IMR-90 (cell line): Measurements from ENCODE around the gene UNC93B1. TPM values are rescaled to one million over a fixed set of nuclear protein-coding genes. Genes with fewer than 3 reads are reported as not detected.

Experiments used
- ATAC-seq: fragments of 200-7000 bp; cut with Tn5 transposase; 2 replicates; pipeline ENCODE4 v1.9.1; 2020; ENCODE audit warnings: low read depth, mild to moderate bottlenecking, moderate library complexity
- BruUV-seq: library from RNA; stranded (reverse); fragments of 400-500 nt; replicated peaks from 2 replicates; lab custom pipeline; 2021; lab: Mats Ljungman, UMichigan
- CTCF ChIA-PET: fragments of 300-600 bp; formaldehyde crosslinking; extraction: SDS; loops from one replicate; lab custom pipeline; 2021; ENCODE audit warnings: antibody characterized with exemption; lab: Yijun Ruan, JAX
- POLR2A ChIA-PET: fragments of 300-600 bp; sonication (Branson Sonifier 250); formaldehyde crosslinking; loops from one replicate; lab custom pipeline; 2022; ENCODE audit warnings: antibody characterized with exemption; ENCODE audit not compliant: unreplicated experiment; lab: Charles Lee
- DNase-seq: peaks from one replicate; pipeline ENCODE4 v3.0.0; 2013
- H2AFZ ChIP-seq: replicated peaks from 2 replicates; pipeline ENCODE3; 2013; ENCODE audit warnings: low read length, mild to moderate bottlenecking; ENCODE audit not compliant: poor library complexity
- H2AK5ac ChIP-seq: 2 replicates; pipeline ENCODE4 v1.6.1; 2013; ENCODE audit warnings: low read depth, low read length, inconsistent platforms
- H2AK9ac ChIP-seq: replicated peaks from 2 replicates; pipeline ENCODE3; 2013; ENCODE audit warnings: mild to moderate bottlenecking, low read depth, low read length, moderate library complexity; ENCODE audit not compliant: poor library complexity
- H2BK120ac ChIP-seq: 2 replicates; pipeline ENCODE4 v1.6.1; 2013; ENCODE audit warnings: low read depth, low read length, inconsistent platforms
- H2BK15ac ChIP-seq: 3 replicates; pipeline ENCODE4 v1.6.1; 2013; ENCODE audit warnings: low read depth, low read length, inconsistent platforms
- H2BK20ac ChIP-seq: 2 replicates; pipeline ENCODE4 v1.6.1; 2013; ENCODE audit warnings: low read depth, mild to moderate bottlenecking, inconsistent platforms, low read length, moderate library complexity
- H2BK5ac ChIP-seq: 2 replicates; pipeline ENCODE4 v1.6.1; 2013; ENCODE audit warnings: mild to moderate bottlenecking, low read depth, low read length, inconsistent platforms; ENCODE audit not compliant: poor library complexity, severe bottlenecking
- H3K14ac ChIP-seq: replicated peaks from 2 replicates; pipeline ENCODE4 v1.6.1; 2013; ENCODE audit warnings: low read depth, low read length, inconsistent platforms
- H3K18ac ChIP-seq: 2 replicates; pipeline ENCODE4 v1.6.1; 2013; ENCODE audit warnings: low read depth, low read length, control low read depth
- H3K23ac ChIP-seq: 2 replicates; pipeline ENCODE4 v1.6.1; 2013; ENCODE audit warnings: low read depth, low read length, inconsistent platforms
- H3K27ac ChIP-seq: 2 replicates; pipeline ENCODE4 v1.5.1; 2013; ENCODE audit warnings: mild to moderate bottlenecking, control low read depth, low read length; ENCODE audit not compliant: insufficient read depth
- H3K27me3 ChIP-seq: 2 replicates; pipeline ENCODE4 v1.6.1; 2013; ENCODE audit warnings: low read length; ENCODE audit not compliant: control insufficient read depth, insufficient read depth
- H3K36me3 ChIP-seq: 2 replicates; pipeline ENCODE4 v1.6.1; 2013; ENCODE audit warnings: low read length, mixed read lengths; ENCODE audit not compliant: control insufficient read depth, insufficient read depth
- H3K4ac ChIP-seq: 2 replicates; pipeline ENCODE4 v1.6.1; 2013; ENCODE audit warnings: low read depth, low read length, inconsistent platforms
- H3K4me1 ChIP-seq: 2 replicates; pipeline ENCODE4 v1.6.1; 2013; ENCODE audit warnings: low read length, mixed read lengths; ENCODE audit not compliant: control insufficient read depth, insufficient read depth
- H3K4me2 ChIP-seq: 2 replicates; pipeline ENCODE4 v1.6.1; 2013; ENCODE audit warnings: low read depth, mild to moderate bottlenecking, control low read depth, low read length, moderate library complexity
- H3K4me3 ChIP-seq: 2 replicates; pipeline ENCODE4 v1.5.1; 2013; ENCODE audit warnings: low read depth, mild to moderate bottlenecking, control low read depth, low read length, moderate library complexity; ENCODE audit not compliant: insufficient read depth
- H3K56ac ChIP-seq: 2 replicates; pipeline ENCODE4 v1.6.1; 2013; ENCODE audit warnings: low read length, inconsistent platforms; ENCODE audit not compliant: insufficient read depth; ENCODE audit errors: extremely low read depth
- H3K79me1 ChIP-seq, 2 experiments: 2 replicates each; pipeline ENCODE4 v1.6.1; 2013; ENCODE audit warnings: low read length in 2 of 2, inconsistent platforms in 1 of 2, low read depth in 1 of 2
- H3K9ac ChIP-seq: 2 replicates; pipeline ENCODE4 v1.6.1; 2013; ENCODE audit warnings: low read depth, low read length, control low read depth
- H3K9me1 ChIP-seq: 2 replicates; pipeline ENCODE4 v1.6.1; 2013; ENCODE audit warnings: low read length, inconsistent platforms; ENCODE audit not compliant: insufficient read depth
- H3K9me3 ChIP-seq: 2 replicates; pipeline ENCODE4 v1.6.1; 2013; ENCODE audit warnings: low read length; ENCODE audit not compliant: control insufficient read depth, insufficient read depth
- H4K20me1 ChIP-seq: 2 replicates; pipeline ENCODE4 v1.6.1; 2013; ENCODE audit warnings: low read length, inconsistent platforms; ENCODE audit not compliant: insufficient read depth
- H4K5ac ChIP-seq: 2 replicates; pipeline ENCODE4 v1.6.1; 2013; ENCODE audit warnings: mild to moderate bottlenecking, low read depth, low read length, control low read depth
- H4K8ac ChIP-seq, 2 experiments: 2 replicates each; pipeline ENCODE4 v1.6.1; 2013; ENCODE audit warnings: low read depth in 2 of 2, low read length in 2 of 2, control low read depth in 1 of 2, inconsistent platforms in 1 of 2
- H4K91ac ChIP-seq: 2 replicates; pipeline ENCODE4 v1.6.1; 2013; ENCODE audit warnings: low read depth, low read length, inconsistent platforms; ENCODE audit not compliant: insufficient read depth
- BHLHE40 ChIP-seq: fragments of 150-350 bp; IDR thresholded peaks from 2 replicates; pipeline ENCODE4 v1.6.1; 2016; ENCODE audit warnings: mild to moderate bottlenecking, low read depth, low read length
- CHD1 ChIP-seq: IDR thresholded peaks from 2 replicates; pipeline ENCODE4 v1.6.1; 2012; ENCODE audit warnings: low read depth, low read length, improper control_type of control experiment
- MAZ ChIP-seq: IDR thresholded peaks from 2 replicates; pipeline ENCODE4 v1.6.1; 2012; ENCODE audit warnings: low read depth, mild to moderate bottlenecking, low read length, improper control_type of control experiment, moderate library complexity, borderline replicate concordance
- MXI1 ChIP-seq: IDR thresholded peaks from 2 replicates; pipeline ENCODE4 v1.6.1; 2012; ENCODE audit warnings: low read depth, mild to moderate bottlenecking, low read length, moderate library complexity, borderline replicate concordance
- WGBS, 2 experiments: methylation state at CpG; one replicate each; pipeline versions ENCODE4 v1.1.5 to v1.1.7; 2013; ENCODE audit warnings: missing lambda C conversion rate in 2 of 2; ENCODE audit not compliant: insufficient read length in 1 of 2; ENCODE audit errors: extremely low coverage in 2 of 2; 5-methylcytosine and 5-hydroxymethylcytosine counted together
- dilution Hi-C: fragments of 300-500 bp; cut with HindIII; formaldehyde crosslinking; loops from one replicate; pipeline ENCODE4 v1.14.3; 2018; ENCODE audit warnings: low sequenced_read_pairs; ENCODE audit not compliant: unreplicated experiment
- in situ Hi-C: fragments of 300-500 bp; cut with MboI; formaldehyde crosslinking; loops from 3 replicates; pipeline ENCODE4 v1.14.3; 2019; ENCODE audit warnings: low sequenced_read_pairs, inconsistent platforms, mixed read lengths
- intact Hi-C: fragments of 100-400 bp; cut with micrococcal nuclease; formaldehyde crosslinking; loops from 2 replicates; pipeline ENCODE4 v1.10.0; 2022
- polyA plus RNA-seq, 3 experiments: library from polyadenylated mRNA; depleted of rRNA; stranded (reverse); fragments of >200 nt; gene quantifications; 2 replicates each; pipeline ENCODE4 v1.2.3, GENCODE V29; 2012; ENCODE audit warnings: low replicate concordance in 1 of 3
- total RNA-seq: library from RNA; depleted of rRNA; stranded (reverse); fragments of >200 nt; gene quantifications from 2 replicates; pipeline ENCODE4 v1.2.3, GENCODE V29; 2012

UNC93B1 gene
- total and polyA plus RNA-seq, 2 of the 4 experiments (the other 2 are of a cell fraction): 10.9 to 19.2 TPM

- Histone ChIP-seq H3K4me1 (peaks cover 26% of the 10 kb centered on the region), H4K91ac (no peak overlapping the region; the same call in 1 of the 2 replicates), H3K4me2 (no peak overlapping the region), H3K4ac (peak overlapping the region; percentile 53), H3K79me1 (peaks cover 24 to 45% of the 10 kb centered on the region in 2 experiments), H3K56ac (no peak overlapping the region), H2BK15ac (no peak overlapping the region; the same call in 2 of the 3 replicates), H3K9me3 (no peaks in the 10 kb centered on the region), H2BK5ac (peak overlapping the region; percentile 59), H3K27ac (no peak overlapping the region; the same call in 1 of the 2 replicates), H3K9ac (no peak overlapping the region), H3K27me3 (no peaks in the 10 kb centered on the region), H2AK5ac (peak overlapping the region; percentile 98; the same call in 1 of the 2 replicates), H2AFZ (no peak overlapping the region), H3K36me3 (peaks cover 26% of the 10 kb centered on the region), H2BK120ac (peak overlapping the region; percentile 90; the same call in 1 of the 2 replicates), H3K4me3 (no peak overlapping the region), H2BK20ac (no peak overlapping the region), H3K14ac (no peak overlapping the region), H4K8ac (no peak overlapping the region), H3K9me1 (peaks cover 8% of the 10 kb centered on the region), H4K20me1 (no peaks in the 10 kb centered on the region), H4K5ac (no peak overlapping the region), H3K18ac (no peak overlapping the region), H3K23ac (no peak overlapping the region; the same call in 1 of the 2 replicates), H2AK9ac (peak overlapping the region; percentile 25)
- intact Hi-C loops: no loop called here
- WGBS, 2 experiments: 91% methylated on average over 7 of the region's 18 CpGs; no CpG with 5 or more reads in 1 of the 2 experiments
- ChIA-PET CTCF (no interaction called here), POLR2A (no interaction called here)
- BruUV-seq: no TSS peak
- ATAC-seq (no peak), DNase-seq (no peak)
- dilution Hi-C loops: no loop called here
- in situ Hi-C loops: no loop called here
- TF ChIP-seq CHD1 (no peak), MXI1 (no peak), MAZ (no peak), BHLHE40 (no peak)
Observed at GRCh38 chr11:68026391-68027105, 22.7 kb upstream of the UNC93B1 start.
